ENCODE results near the gene PRKCE. TPM values are rescaled to one million over a fixed set of nuclear protein-coding genes. Genes with fewer than 3 reads are reported as not detected.

The PRKCE gene
- total RNA-seq, 1 donor from 2014 or later = 13.7 TPM

DNA sequence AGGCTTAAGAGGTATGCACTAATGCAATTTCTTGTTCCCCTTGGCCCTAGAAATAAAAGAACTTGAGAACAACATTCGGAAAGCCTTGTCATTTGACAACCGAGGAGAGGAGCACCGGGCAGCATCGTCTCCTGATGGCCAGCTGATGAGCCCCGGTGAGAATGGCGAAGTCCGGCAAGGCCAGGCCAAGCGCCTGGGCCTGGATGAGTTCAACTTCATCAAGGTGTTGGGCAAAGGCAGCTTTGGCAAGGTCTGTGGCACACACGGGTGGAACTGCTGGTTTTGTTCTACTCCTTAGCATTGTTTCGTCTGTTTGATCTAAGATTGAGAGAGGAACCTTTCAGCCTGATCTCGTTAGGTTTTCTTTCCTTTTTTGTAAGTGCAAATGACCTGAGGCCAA lies 355.9 kb downstream of the PRKCE start:
- intact Hi-C loops (cut with micrococcal nuclease) = no loop called here

DNA sequence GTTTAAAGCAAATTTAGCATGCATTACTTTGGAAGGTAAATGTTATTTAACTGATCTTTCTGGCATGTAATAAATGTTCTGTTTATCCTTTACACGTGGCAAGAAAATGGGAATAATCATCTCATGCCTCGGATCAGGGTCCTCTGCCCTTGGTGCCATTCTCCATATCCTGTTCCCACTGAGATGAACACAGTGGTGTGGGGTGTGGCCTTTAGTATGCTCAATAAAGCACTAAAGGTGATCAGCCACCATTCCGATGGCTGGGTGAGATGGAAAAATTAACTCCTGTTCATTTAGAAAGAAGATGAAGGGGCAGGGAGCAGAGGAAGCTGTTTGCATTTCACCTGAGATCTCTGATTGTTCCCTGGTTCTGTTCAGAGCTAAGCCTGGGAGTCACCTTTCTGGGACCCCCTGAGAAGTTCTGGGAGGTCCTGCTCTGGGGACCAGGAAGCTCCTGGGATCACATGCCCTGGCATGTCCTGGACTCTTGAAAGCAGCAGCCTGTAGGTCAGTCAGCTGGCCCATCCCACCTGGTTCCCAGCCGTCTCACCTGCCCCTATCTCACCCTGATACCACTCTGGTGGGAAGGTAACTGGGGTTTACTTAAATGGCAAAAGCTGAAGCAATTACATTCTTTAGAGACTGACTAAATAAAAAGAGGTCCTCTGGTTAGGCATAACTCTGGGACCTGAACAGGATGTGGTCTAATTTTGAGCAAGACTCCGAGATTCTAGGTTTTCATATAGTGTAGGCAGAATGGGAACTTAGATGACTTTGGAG lies 356.8 kb downstream of the PRKCE start:
- intact Hi-C loops (cut with micrococcal nuclease) = no loop called here

DNA sequence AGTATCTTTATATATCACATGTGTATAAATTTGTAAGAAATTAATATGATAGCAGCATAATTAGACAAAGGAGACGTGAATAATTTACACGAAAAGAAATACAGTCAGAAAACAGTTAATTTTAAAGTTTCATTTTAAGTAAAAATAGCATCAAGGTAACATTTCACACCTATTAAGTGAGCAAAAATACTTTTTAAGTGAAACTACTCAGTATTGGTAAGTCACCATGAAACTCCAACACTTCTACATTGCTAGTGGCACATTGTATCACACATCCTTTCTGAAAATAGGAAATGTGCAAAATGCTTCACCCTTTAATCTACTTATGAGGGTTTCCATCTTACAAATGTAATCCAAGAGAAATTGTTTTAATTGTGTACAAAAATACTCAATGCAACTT lies 357.8 kb downstream of the PRKCE start:
- intact Hi-C loops (cut with micrococcal nuclease) = no loop called here

DNA sequence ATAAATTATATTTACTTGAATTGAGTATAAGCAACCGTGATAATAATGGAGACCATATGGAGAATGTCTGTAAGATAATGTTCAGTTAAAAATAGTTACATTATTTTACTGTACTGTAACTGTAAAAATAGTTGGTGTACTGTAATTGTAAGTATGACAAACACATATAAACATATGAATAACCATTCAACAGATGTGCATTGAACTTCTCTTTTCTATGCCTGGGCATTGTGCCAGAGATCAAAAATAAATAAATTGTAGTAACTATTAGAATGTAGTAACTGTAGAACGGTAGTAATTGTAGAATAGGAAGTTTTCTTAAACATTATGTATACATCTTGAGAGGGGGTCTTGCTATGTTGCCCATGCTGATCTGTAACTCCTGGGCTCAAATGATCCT lies 358.3 kb downstream of the PRKCE start:
- intact Hi-C loops (cut with micrococcal nuclease) = loop anchor here (2.0 kb wide), 2 partner anchors 169 to 287 kb away; partner anchors contain the start of gene EPAS1

DNA sequence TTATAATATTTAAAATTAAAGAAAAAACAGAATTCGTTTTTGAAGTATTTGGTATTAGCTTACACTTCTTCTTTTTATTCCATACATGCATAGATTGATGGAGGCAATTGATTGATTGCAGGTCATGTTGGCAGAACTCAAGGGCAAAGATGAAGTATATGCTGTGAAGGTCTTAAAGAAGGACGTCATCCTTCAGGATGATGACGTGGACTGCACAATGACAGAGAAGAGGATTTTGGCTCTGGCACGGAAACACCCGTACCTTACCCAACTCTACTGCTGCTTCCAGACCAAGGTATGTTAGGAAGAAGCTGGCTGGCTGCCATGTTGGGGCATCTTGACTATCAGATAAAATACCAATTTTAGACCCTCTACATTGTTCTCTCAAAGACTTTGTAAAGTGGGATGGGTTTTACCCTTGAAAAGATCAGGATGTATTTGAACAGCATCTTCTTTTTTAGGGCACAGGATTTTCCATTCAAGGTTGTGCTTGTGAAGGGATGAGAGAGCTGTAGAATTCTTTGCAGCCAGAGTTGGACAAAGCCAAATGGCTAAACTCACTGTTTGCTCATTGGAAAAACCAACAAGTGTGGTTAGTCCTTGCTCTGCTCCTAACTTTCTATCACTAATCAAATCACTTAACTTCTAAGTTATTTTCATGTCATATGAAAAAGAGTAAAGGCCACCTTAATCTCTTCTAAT lies 358.9 kb downstream of the PRKCE start:
- intact Hi-C loops (cut with micrococcal nuclease) = loop anchor here (2.0 kb wide), 2 partner anchors 168 to 286 kb away; partner anchors contain the start of gene EPAS1

DNA sequence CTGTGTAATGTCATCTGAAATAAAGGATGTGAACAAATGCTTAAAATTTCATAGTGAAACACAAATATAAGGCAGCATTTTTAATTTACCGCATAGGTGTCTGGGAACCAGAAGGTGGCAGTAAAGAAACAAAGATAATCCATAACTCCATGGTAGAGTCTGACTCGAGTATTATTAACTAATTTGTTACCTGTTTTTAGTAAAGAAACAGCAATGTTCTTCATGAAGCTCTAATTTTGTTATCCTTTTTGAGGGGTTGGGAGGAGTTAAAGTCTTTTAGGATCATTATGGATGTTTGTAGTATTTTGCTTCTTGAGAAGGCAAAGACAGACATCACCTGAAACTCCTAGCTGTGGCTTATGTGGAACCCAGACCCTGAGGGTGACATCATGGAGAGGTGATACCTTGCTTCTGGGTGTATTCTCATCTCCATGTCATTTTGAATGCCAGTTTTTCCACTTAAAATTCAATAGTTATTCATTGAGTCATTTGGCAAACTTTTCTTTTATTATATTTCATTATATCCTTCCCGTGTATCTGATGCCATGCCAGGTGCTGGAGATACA lies 359.5 kb downstream of the PRKCE start:
- intact Hi-C loops (cut with micrococcal nuclease) = loop anchor here (1.0 to 2.0 kb wide), 6 partner anchors 52 to 639 kb away; partner anchors contain the start of gene EPAS1

DNA sequence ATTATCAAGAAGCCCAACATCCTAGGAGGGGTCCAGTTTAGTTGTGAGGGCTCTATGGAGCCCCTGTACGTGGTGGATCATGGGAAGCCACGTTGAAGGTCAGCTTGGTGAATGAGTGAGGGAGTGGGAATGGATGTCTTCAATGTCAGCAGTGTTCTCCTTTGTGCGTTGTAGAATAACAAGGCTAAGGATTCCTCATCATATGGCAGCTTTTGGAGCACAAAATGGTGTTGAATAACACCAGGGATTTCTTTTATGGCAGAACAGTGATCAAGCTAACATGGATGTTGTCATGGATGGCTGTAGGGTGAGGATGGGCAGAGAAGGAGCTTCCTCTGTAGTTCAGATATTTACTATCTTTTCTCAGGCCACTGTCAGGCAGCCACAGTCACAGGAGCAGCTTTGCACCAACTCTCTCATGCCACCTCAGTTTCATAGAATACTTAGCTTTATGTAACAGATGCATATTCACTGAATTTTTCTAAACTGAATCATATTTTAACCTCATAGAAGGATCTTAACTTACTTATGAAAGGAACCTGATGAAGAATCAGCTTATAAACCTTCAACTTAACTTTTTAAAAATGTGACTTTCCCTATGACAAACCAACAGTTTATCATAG lies 361.3 kb downstream of the PRKCE start:
- intact Hi-C loops (cut with micrococcal nuclease) = no loop called here

DNA sequence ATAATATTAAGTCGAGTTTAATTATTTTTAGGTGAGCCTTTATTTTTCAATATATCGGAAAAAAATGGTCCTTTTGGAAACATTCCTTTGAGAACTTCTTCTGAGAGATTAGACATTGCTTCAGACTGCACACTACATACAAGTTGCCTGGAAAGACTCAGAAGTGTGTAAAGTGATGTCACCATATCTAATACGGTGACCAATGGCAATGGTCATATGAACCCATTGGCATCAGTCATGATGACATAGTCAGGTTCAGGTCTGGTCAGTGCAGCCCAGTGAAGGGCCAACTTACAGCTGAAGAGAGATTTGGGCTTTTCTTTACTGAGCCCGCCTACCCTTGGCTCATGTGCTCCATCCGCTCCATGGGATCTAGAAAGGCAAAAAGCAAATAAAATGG lies 362.3 kb downstream of the PRKCE start:
- intact Hi-C loops (cut with micrococcal nuclease) = no loop called here

DNA sequence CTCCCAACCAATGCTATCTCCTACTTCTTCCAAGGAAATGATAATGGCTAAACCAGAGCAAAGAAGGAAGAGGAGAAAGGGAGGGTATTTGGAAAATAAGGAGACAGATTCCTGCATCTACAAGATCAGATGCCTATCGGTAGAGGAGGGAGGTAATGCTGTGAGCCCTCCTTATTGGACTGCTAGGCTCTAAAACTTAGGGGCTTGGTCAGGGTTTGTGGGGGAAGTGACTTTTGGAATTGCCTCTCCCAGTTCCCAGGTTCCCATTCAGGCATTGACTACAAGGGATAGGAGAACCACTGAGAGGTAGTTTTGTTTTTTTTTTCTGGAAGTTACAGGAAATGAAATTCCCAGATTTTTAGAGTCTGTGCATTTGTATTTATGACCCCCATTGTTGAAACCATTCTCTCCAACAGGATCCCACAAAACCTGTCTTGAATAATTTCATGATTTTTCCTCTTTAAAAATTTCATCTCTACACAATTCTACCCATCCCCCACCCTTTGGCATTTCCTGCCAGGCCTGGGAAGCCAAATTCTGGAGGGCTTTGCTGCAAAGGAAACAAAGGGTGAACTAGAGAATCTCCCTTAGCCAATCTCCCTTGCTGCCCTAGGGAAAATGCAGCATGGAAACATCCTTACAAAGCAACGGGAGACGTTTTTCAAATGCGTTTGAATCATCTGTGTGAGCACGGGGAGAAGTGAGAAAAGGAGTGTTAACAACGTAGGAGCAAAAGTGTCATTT lies 363.6 kb downstream of the PRKCE start:
- intact Hi-C loops (cut with micrococcal nuclease) = no loop called here

DNA sequence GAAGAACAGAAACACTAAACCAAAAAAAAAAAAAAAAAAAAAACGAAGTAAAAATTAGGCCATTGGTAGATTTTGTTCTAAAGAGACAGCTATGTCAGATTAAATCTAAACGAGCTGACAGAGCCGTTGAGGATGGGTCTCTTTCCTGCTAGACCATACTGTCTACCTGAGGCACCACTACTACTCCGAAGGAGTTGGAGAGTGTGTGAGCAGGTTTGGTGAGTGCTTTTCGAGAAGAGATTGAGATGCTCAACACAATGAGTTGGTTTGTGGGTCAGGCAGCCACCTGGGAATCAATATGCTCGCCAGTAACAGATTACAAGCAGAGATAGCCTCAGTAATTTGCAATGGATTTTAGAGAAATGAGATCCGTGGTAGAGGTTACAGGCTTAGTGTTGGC lies 364.2 kb downstream of the PRKCE start:
- intact Hi-C loops (cut with micrococcal nuclease) = no loop called here

DNA sequence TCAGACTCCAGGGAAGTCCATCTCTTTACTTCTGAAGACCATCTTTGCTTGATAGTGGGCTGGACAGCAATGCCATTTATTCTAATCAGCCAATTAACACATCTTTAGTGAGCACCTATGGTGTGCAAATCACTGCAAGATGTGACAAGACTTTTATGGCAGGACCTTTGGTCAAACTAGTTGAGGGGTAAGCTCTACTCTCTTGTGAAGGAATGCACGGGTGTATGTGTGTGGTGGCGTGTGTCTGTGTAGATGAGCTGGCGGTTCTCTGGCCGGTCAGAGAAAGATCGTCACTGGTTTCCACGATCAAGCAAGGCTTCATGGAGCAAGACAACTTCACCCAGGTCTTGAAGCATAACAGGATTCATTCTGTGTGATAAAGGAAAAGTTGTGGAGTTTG lies 364.6 kb downstream of the PRKCE start:
- intact Hi-C loops (cut with micrococcal nuclease) = no loop called here

DNA sequence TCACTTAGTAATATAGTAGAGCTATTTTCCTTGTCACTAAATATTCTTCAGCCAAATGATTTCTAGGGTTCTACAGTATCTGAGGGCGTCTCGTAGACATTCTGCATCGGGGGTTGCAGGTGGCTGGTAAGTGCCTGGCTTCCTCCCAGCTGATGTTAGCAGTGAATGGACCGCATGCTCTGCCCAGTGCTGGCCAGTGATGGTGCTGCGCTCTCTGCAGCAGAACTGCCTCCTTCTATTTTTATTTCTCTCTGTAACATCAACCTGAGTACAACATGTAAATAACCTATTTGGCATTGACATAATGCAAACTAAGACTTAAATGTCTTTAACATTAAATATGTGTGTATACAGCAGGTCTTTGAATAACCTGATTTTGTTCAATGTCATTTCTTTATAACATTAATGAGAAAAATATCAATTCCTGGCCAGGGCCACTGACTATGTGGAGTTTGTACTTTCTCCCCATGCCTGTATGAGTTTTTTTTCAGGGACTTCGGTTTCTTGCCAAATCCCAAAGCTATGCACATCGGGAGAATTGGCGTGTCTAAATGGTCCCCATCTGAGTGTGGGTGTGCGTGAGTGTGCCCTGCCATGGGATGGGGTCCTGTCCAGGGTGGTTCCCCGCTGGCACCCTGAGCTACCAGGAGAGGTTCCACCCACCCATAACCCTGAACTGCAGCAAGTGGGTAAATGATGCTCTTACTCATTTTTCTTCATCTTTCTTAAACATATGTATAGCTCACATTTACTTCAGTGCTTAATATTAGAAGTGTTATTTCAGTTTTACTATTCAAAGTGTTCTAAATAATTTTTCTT lies 367.5 kb downstream of the PRKCE start:
- intact Hi-C loops (cut with micrococcal nuclease) = no loop called here

DNA sequence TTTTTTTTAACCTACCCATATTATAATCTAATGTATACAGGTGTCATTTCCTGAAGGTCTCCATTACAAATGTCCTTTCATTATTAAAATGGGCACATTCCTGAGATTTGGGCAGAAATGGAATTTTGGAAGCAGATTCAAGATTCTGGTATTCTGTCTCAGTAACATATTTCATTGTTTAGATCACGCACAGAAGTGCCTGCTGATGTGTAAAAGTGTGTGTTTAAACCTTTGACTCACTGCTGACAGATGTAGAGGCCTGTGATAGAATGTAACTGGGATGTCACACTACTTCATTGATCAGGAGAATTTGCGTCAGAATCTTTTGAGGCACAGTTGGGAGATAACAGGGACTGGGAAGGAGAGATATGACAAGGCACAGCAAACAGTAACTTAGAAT lies 368.9 kb downstream of the PRKCE start:
- intact Hi-C loops (cut with micrococcal nuclease) = no loop called here

DNA sequence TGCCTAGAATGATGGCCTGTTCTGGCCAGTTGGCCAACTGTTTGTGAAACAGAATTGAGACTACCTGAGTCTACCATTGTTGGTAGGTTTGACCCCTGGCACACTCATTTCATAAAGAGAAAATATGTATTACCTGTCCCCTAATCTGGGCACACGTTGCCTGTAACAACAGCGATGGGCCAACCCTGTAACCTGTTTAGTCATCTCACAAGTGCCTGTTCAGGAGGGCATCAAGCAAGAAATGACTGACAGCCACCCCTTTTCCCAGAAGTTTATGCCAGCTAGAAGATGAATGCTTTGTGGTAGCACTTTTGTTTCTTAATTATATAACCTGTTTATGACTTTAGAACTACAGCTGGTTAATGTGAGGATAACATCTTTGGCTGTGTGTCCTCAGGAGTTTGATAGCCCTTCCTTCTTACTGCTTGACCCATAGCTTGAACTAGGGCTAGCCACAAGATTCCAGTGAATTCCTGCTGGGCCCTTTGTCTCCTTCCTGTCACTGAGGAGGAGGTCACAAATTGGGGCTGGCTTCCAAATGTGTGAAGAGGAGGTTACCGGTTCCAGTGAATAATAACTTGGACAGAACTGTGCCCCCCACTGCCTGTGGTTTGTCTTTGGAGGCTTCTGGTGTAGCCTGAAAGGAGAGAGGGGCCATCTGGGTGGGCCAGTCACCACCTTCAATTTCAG lies 371.8 kb downstream of the PRKCE start:
- intact Hi-C loops (cut with micrococcal nuclease) = no loop called here

DNA sequence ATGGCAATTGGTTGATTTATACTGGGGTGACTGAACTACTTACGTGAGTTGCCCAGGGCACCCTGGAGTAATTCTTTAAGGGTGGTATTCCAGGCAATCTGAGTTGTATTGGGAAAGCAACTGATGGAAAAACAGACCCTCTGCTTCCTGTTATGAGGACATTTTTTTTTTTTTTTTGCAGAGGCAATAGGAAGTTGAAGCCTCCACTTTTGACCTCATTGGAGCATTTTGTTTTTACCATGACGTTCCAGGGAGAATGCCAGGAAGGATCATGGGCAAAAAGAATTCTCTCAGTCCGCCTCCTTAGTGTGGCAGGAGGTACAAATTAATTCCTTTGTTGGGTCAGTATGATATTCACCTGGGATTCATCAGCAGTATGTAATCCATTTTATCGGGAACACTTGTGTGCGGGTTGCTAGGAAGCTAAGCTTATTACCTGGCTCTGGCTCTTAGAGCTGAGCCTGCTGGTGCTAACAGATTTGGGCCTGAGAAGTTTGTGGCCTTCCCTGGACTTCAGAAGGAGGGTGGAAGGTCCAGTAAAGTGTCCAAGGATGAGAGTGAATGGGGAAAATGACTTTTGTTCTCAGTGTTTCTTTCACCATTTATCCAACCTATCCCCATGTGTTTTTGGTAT lies 372.8 kb downstream of the PRKCE start:
- intact Hi-C loops (cut with micrococcal nuclease) = no loop called here

DNA sequence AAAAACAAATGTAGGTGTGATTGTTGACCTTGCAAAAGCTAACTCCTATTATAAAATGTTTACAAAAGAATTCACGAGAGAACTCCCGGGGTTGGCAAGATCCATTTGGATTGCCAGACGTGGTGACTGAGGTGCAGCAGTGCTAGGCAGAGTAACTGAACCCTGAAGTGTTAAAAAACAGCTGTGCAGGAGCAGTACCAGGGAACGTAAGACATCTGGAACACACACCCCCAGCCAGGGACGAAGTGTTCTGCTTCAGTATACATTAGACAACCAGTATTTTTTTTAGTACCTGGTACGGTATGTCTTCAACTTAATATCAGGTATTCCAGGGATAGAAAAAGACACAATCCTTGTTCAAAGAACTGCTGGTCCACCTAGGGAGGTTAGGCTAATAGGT lies 373.6 kb downstream of the PRKCE start:
- intact Hi-C loops (cut with micrococcal nuclease) = no loop called here

DNA sequence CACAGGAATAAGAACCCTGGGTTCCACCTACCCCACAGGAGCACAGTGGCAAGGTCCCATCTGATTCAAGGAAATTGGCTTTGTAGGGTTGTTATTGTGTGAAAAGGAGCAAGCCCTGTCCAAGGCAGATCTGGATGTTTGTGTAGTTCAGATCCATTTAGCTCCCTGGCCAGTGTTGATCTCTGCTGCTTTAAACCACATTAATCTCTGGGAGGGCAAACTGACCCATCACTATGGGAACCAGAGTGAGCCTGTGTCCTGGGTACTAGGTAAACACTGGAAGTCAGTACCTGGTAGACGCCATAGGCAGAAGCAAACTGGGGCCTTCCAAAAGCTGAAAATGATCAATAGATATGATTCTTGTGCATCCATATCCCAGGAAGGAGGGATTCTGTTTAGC lies 374.2 kb downstream of the PRKCE start:
- intact Hi-C loops (cut with micrococcal nuclease) = no loop called here

DNA sequence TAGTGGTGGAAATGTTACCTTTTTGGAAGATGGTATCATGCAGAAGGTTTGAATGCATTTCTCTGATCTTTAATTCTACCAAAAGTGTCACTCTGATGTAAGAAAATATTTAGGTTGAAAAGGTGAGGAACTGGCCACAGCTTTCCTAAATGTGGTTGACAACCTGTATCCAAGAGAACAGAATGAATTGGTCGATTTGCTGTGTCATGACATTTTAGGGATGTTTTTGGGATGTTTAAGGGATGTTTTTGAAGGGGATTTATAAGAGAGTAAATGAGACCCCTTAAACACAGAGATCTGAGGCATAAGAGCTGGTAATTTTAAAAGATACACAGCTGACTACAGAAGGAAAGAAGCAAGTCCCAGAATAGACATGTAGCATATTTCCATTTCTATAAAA lies 375.0 kb downstream of the PRKCE start:
- intact Hi-C loops (cut with micrococcal nuclease) = no loop called here

DNA sequence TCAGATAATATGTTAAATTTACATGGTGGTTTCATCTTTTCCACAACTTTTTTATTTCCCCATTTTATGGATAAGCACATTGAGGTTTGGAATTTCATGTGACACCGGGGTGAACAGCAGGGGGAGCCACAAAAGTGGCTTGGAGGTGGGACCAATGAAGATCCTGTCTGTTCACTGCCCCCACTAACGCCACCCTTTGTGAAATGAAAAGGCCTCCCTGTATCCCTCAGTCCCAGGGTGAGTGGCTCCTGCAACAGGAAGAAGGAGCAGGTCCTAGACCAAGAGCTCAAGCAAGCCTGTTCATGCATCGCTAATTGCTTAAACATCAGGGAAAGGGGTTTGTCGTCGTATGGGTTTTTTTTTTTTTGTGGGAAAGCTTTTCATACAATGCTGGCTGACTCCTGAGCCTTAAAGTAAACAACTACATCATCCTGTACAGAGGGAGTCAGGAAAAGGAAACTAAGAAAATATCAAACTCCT lies 377.9 kb downstream of the PRKCE start:
- intact Hi-C loops (cut with micrococcal nuclease) = no loop called here

All from T-helper 1 cell treated with Interleukin-12 subunit alpha and Interleukin-12 subunit beta and Interleukin-4 antibody, amounts not matched to agents 30 ng/mL and 1 ng/mL, for 36 hours (primary cell).